Activated CD8-positive, alpha-beta memory T cell treated with anti-CD3 and anti-CD28 coated beads for 36 hours (primary cell): ENCODE measurements around the gene MACROD1. TPM values are rescaled to one million over a fixed set of nuclear protein-coding genes. Genes with fewer than 3 reads are reported as not detected.

Experiments
- CTCF ChIA-PET: fragments of 350-600 bp; sonication (Branson Sonifier 250); formaldehyde crosslinking; loops from one replicate; lab custom pipeline; 2021; ENCODE audit warnings: antibody characterized with exemption; lab: Charles Lee
- POLR2A ChIA-PET: fragments of 350-600 bp; sonication (Branson Sonifier 250); formaldehyde crosslinking; loops from one replicate; lab custom pipeline; 2021; ENCODE audit warnings: antibody characterized with exemption; lab: Charles Lee
- total RNA-seq, 2 experiments: library from RNA; stranded (reverse); gene quantifications; one replicate each; pipeline ENCODE4 v1.2.3, GENCODE V29; 2021

The MACROD1 gene
- total RNA-seq, 2 experiments from 2014 or later: 20.6 to 21.8 TPM

DNA sequence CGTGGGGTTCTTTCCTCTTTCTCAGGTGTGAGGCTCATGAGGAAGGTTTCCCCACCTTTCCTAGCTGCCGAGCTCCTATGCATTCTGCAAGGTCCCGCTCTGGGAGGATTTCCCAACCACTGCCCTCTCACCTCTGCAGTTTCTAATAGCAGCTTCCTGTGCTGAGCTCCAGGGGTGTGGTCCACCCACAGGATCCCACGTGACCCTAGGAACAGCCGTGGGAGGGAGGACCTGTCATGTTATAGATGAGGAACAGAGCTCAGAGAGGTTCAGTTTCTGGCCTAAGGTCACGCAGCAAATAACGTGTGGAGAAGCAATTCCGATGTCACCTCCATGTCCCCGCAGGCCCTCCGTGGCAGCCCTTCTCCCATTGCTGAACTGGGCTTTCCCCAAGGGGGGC lies 91.7 kb downstream of the MACROD1 start:
- POLR2A ChIA-PET: no interaction called here
- CTCF ChIA-PET: interaction anchor here (1.4 kb wide), 1 partner anchor 10 kb away, joined by 3 read pairs; no protein-coding TSS in a partner anchor

DNA sequence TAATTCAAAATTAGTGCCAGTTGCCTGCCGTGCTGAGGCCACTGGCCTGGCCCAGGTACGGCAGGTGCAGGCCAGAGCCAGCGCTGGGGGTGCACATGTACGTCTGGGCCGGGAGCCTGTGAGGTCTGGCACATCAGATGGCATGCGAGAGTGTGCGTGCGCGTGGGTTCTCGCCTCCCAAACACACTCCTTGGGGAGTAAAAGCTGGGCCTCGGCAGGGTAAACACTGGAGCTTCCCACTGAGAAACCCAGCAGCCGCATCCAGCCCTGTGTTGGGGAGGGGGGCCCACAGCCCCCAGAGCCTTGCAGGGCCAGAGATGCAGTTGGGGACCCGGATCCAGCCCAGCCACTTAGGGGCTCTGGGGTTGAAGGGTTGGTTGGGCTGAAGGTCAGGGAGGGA lies 92.4 kb downstream of the MACROD1 start:
- ChIA-PET POLR2A (no interaction called here), CTCF (interaction anchor here (1.4 kb wide), 1 partner anchor 10 kb away, joined by 3 read pairs; no protein-coding TSS in a partner anchor)

DNA sequence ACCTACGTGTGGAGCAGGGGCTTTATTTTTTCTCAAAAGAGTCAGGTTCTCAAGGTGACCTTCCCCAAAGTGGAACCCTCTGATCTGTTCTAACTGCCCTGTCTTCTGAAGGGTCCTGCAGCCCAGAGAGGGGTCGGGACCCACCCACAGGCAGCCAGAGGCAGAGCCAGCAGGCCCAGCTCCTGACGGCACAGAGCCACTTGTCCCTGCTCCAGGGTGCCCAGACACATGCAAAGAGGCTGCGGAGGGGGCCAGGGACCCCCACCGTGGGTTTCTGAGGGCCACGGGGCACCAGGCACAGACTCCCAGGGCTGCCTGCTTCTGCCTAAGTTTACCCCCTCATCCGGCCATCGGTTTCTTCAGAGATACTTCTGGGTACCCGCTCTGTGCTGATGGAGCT lies 93.0 kb downstream of the MACROD1 start:
- ChIA-PET POLR2A (no interaction called here), CTCF (no interaction called here)

DNA sequence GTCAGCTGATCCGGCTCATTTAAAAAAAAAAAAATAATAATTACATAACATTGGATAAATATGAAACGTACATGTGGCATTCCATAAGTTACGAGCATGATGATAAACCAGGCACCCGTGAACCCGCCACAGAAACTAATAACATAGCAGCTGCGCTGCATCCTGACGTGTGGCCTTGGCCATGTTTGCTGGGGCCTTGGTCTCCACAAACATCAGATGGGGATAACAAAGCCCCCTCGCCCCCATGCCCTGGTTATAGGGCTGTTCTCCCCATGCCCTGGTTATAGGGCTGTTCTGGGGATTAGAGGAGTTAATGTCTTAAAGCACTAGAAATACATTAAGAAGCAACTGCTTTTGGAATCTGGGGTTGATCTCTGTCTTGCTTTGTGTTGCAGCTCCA lies 93.5 kb downstream of the MACROD1 start:
- CTCF ChIA-PET: no interaction called here

DNA sequence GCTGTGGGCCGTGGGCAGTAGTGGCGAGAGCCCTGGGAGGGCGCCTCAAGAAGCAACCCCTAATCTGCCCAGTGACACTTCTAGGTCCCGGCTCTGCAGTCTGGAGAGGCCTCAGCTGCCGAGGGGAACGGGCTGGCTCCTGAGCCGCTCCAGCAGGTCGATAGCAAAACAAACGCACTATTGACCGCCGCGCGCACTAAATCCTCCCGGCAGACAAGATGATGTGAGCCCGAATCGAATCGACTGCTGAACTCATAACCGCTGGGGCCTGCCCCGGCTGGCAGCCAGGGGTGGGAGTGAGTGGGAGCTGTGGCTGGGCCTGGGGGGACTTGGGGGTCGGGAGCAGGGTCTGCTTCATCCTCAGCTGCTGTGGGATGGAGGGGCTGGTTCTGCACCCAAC lies 94.1 kb downstream of the MACROD1 start:
- CTCF ChIA-PET: no interaction called here

More for the DNA sequence above, 93.5 kb downstream of the MACROD1 start:
- POLR2A ChIA-PET: no interaction called here

DNA sequence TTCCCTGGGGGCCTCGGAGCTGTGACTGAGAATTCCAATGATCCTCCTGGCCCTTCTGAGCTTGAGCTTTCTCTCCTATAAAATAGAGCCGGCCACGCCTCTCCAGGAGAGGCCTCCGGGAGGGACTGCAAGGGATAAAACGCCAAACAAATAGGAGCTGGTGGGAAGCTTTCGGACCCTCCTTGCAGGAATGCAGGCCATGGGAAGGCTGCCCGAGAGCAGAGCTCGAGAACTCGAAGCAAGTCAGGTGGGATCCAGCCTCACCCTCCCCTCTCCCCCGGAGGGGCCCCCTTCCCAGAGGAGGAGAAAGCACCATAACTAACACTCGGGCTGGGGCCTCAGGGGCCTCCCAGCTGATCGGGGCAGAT lies 95.6 kb downstream of the MACROD1 start:
- POLR2A ChIA-PET: no interaction called here

More for the DNA sequence above, 94.1 kb downstream of the MACROD1 start:
- POLR2A ChIA-PET: no interaction called here

DNA sequence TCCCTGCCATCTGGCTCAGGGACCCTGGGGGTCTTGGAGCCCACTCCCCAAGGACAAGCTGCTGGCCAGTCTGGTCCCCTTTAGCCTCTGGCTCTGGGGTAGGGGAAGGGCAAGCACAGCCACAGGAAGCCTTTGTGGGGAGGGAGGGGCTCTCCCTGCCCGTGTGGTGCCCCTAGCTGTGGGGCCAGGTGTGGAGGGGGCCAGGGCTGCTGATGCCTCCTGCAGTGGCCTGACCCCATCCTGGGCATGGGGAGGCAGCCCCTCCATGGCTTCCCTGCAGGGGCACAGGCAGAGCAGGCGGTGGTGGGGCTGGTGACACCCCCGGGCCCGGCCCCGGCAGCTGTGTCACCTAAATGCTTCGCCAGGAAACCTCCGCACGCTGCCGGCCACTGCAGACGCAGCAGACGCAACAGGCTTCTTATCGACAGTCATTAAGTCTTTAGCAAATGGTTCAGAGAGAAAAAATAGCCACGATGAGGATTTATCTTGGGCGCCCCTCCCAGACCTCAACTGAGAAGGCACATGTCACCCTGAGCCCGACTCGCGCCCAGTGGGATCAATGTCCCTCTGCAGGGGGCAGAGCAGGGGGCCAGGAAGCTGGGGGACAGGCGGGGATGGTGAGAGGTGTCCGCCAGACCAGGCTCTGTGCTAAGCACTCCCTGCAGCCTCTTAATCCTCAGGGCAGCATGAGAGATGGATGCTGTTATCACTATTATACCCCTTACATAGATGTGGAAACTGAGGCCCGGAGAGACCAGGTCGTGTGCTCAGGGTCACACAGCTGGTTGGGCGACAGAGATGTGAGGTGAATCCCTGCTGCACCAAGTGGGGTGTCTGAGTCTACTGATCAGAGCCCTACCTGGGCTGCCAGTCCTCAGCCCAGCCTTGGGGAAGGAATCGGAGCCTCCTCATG lies 96.3 kb downstream of the MACROD1 start:
- POLR2A ChIA-PET: no interaction called here
- CTCF ChIA-PET: no interaction called here

More for the DNA sequence above, 95.6 kb downstream of the MACROD1 start:
- CTCF ChIA-PET: no interaction called here

DNA sequence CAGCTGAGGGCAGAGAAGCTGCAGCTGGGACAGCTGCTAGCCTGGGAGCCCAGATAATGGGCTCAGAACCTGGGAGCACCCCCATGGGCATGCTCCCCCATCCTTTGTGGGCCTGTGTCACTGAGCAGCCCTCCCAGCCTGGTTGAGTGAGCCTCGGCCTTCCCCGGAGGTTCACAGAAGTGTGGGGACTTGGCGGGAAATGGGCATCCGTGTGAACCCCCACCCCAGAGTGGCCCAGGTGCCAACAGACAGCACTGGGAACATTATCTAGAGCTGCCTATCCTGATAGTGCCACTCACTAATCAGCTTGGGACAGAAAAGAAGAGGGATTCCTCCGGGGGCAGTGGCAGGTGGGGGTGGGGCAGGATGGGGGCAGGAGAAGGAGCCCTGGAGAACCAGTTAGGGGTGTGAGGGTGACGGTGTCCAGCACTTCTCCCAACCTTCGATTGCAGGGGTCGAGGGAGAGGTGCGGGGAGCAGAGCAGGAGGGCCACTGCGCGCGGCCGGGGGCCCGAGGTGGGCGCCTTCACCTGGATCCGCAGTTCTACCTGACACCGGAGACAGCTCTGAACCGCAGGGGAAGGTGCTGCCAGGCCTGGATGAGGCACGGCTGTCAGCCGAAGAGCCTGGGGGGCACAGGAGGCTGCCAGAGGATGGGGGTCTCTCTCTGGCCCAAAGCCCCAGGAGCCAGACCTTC lies 97.1 kb downstream of the MACROD1 start:
- CTCF ChIA-PET: no interaction called here
- POLR2A ChIA-PET: no interaction called here

DNA sequence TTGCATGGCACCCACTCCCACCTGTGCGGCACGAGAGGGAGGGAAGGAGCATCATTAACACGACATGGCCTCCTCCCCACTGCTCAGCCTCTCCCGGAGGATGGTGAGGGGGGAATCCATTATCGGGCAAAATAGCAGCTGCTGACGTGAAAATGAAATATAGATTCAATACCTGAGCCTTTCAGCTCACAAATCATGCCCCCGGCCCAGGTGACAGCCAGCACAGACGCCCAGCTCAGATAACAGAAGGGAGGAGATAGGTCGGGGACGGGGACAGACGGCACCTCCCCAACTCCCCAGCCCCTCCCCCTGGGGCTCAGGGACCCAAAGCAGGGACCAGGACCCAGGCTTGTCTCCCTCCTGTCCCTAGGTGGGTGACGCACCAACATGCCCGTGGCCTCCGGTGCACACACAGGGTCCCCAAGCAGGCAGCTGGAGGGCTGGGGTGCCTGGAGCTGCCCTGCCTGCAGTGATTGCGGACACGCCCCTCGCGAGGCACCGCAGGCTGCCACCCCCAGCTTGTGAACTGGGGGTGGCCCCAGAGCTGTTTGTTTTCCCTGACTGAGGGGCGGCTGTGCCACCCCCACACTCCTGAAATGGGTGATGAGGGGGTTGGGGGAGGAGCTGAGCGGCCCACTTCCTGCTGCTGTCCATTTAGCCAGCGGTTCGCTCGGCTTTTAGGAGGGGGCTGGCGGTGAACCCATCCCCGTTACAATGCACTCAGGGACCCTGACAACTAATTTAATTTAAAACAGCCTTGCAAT lies 98.5 kb downstream of the MACROD1 start:
- POLR2A ChIA-PET: no interaction called here
- CTCF ChIA-PET: interaction anchor here (1.1 kb wide), 1 partner anchor 42 kb away, joined by 4 read pairs; no protein-coding TSS in a partner anchor

DNA sequence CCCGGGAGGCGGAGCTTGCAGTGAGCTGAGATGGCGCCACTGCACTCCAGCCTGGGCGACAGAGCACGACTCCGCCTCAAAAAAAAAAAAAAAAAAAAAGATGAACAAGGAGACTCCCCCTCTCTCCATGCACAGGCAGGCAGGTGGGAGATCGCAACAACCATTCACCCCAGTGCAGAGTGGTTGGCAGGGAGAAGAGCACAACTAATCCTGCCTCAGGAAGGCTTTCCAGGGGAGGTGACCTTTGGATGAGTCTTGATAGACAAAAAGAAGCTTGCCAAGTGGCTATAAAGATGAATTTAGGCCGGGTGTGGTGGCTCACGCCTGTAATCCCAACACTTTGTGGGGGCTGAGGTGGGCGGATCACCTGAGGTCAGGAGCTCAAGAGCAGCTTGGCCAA lies 100.2 kb downstream of the MACROD1 start:
- ChIA-PET POLR2A (no interaction called here), CTCF (interaction anchor here (0.7 kb wide), 2 partner anchors 68 to 116 kb away, joined by 3 to 4 read pairs; no protein-coding TSS in a partner anchor)

DNA sequence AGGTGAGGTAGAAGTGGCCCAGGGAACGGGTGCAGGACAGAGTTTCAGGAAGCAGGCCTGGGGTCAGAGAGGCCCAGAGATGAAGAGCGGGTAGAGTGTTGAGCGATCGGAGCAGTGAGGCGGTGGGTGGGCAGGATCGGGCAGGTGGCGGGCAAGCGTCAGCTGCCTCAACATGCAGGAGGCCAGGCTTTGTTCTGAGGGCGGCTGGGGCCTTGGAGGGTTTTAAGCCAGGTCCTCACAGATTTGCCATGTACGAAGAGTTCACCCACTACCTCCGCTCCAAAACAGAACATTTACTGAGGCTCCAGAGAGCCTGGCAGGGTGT lies 100.8 kb downstream of the MACROD1 start:
- CTCF ChIA-PET: no interaction called here
- POLR2A ChIA-PET: no interaction called here

DNA sequence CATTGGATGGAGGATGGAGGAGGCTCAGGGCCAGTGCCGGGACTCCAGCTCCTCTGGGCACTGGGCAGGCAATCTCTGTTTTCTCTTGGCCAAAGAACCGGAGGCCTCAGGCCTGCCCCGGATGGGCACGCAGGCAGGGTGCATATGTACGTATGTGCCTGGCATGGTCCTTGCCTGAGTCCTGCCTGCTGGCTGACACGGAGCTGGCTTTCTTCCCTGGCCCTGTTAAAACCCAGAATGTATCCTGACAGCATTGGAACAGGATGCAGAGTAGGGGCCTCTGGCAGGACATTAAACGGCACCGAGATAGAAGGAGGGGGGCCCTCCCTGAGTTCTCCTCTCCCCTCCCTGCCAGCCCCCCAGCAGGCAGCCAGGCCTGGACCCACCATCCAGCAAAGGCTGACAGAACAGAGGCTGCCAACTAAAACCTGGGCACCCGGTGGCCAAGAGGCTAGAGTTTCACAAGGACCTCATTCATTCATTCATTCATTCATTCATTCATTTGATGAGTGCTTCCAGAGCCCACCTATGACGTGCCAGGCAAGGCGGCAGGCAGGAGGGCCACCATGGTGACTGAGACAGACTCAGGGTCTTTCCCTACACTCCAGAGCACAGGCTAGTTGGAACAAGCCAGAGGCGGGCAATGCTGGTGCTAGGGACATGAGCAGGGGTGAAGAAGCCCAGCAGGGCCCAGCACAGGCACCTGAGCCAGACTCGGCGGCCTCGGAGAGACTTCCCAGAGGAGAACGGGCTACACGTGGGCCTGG lies 101.4 kb downstream of the MACROD1 start:
- CTCF ChIA-PET: interaction anchor here (1.4 kb wide), 1 partner anchor 10 kb away, joined by 3 read pairs; no protein-coding TSS in a partner anchor
- POLR2A ChIA-PET: no interaction called here

DNA sequence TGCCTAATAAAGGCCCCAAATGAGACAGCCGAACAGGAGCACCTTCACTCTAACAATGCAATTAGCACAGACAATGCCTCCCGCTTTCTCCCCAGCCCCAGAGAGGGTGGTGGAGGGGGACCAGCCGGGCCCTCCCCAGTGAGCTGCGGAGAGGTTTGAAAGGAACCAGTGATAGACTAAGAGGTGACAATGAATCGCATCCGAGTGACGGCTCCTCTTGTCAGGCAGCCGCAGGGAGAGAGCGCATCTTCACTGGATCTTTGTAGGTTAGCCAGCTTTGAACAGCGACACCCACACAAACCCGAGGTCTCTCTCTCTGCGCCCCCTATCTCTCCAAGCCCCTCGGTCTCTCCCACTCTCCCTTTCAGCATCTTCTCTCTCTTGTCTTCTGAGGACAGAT lies 102.1 kb downstream of the MACROD1 start:
- ChIA-PET POLR2A (no interaction called here), CTCF (interaction anchor here (1.4 kb wide), 1 partner anchor 11 kb away, joined by 3 read pairs; no protein-coding TSS in a partner anchor)

DNA sequence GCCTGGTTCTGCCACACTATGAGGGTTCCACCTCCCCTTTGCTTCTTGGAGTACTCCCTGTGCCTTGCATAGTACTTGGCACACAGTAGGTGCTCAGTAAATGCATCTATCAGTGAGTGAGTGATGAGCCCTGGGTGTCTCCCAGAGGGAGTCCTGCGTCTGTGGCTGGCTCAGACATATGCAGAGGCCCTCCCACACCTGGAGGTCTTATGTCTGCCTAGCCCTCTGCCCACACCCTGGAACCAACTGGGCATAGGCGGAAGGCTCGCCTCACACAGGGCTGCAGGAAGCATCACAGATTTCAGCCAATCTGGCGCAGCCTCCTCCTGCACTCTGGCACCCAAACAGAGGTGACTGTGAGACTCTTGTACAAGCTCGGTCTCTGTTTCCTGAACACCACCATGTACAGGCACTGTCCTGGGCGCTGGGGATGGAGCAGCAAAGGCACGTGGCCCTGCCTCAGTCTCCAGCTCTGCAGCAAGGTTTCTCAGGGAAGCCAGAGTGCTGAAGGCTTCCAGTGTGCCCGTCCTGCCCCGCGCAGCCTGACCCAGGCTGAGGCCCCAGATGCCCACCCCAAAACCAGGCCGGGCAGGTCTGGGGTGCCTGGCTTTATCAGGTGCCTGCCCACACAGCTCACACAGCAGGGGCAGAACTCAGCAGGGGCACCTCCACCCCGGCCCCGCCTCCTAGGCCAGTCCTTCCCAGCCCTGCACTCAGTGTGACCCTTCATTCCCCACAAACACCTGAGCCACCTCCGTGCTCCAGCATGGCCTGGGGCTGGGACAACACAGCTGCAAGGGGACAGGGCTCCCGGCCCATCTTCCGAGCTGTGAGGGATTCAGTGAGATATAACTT lies 103.5 kb downstream of the MACROD1 start:
- CTCF ChIA-PET: no interaction called here
- POLR2A ChIA-PET: no interaction called here

DNA sequence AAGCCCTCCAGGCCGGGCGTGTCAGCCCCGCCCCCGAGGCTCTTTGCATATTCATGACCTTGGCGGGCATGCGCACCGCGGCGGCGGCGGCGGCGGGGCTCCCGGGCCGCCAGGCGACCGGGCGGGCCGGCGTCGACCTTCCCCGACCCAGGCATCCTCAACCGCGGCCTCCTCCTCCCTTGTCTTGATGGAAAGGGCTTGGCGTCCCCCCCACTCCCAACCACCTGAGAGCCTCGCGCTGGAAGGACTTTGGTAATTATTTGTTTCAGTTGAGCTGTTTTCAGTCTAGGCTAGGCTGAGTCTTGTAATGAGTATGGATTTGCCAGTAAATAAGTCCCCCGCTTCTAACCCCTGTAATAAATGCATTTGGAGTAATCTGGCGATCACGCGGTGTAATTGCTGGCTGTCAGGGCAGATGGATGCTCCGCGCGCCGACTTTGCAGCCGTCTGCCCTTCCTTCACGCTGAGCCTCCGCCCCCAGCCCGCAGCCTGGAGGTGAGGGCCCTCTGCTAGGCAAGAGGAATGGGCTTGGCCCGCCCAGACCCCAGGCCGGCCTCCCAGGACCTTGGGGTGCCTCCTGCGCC lies 105.0 kb downstream of the MACROD1 start:
- POLR2A ChIA-PET: no interaction called here

DNA sequence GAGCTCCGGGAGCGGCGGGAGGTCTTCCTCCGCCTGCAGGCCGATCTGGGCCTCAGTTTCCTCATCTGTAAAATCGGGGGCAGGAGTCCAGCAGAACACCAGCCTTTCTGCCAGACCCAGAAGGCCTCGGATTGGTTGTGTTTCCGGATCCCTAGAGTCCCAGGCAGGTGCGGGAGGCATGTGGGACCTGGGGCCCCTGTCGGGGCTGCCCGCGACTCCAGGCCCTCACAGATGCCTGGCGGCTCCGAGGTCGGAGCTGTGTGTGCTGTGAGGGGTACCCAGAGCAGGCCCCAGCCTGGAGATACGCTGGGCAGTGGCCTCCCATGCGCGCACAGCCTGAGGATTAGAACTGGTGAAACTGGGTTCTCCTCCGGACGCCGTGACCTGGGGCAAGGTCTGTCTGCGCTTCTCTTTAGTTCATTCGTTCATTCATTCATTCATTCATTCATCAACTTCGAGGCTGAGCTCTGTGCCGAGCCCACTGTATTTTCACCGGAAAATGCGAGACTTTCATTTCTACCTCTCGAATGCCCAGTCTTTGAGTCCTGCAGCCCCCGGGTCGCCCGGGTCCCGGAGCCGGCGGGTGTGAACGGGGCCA lies 105.6 kb downstream of the MACROD1 start:
- ChIA-PET POLR2A (no interaction called here), CTCF (no interaction called here)

More for the DNA sequence above, 105.0 kb downstream of the MACROD1 start:
- CTCF ChIA-PET: interaction anchor here (0.7 kb wide), 2 partner anchors 75 to 80 kb away, joined by 3 to 4 read pairs; no protein-coding TSS in a partner anchor
